HepG2 (cell line): ENCODE data around the gene FXR2. TPM values are rescaled to one million over a fixed set of nuclear protein-coding genes. Genes with fewer than 3 reads are reported as not detected.

Experiments used
- AGO1 ChIP-seq: fragments of 200-400 bp; formaldehyde crosslinking; IDR thresholded peaks from 2 replicates; pipeline ENCODE4 v1.6.1; 2017; ENCODE audit warnings: mild to moderate bottlenecking, low read depth, low read length, moderate library complexity; ENCODE audit not compliant: poor library complexity, severe bottlenecking
- AGO2 ChIP-seq: fragments of 200-400 bp; formaldehyde crosslinking; optimal IDR thresholded peaks from 2 replicates; pipeline ENCODE3; 2017; ENCODE audit warnings: mild to moderate bottlenecking, low read depth, low read length, moderate library complexity
- FOXK1 ChIP-seq: sonication (generic); formaldehyde crosslinking; IDR thresholded peaks from 2 replicates; pipeline ENCODE4 v1.4.0; 2020; ENCODE audit warnings: low read depth, missing genetic modification reagents, borderline replicate concordance
- GABPB1 ChIP-seq: IDR thresholded peaks from 2 replicates; pipeline ENCODE4 v1.6.1; 2016; ENCODE audit warnings: mild to moderate bottlenecking, missing genetic modification reagents, moderate library complexity, missing compliant biosample characterization
- HMGXB4 ChIP-seq, 2 experiments: sonication (generic) in 1 of 2; formaldehyde crosslinking in 1 of 2; IDR thresholded peaks; 2 replicates each; pipeline versions ENCODE4 v1.4.0 to v1.6.1; 2018 to 2020; ENCODE audit warnings: missing genetic modification reagents in 2 of 2, borderline replicate concordance in 1 of 2, low read depth in 1 of 2, mild to moderate bottlenecking in 1 of 2, missing biosample characterization in 1 of 2
- HNF1A ChIP-seq, 2 experiments: sonication (generic) in 1 of 2; formaldehyde crosslinking in 1 of 2; IDR thresholded peaks; 2 replicates each; pipeline versions ENCODE4 v1.4.0 to v1.6.1; 2016 to 2020; ENCODE audit warnings: borderline replicate concordance in 1 of 2, low read depth in 1 of 2, mild to moderate bottlenecking in 1 of 2, missing genetic modification reagents in 1 of 2
- NCOR1 ChIP-seq: fragments of 200-600 bp; sonication (generic); IDR thresholded peaks from 2 replicates; pipeline ENCODE4 v1.7.0; 2017; ENCODE audit warnings: antibody characterized with exemption, low read length, borderline replicate concordance
- REXO4 ChIP-seq: sonication (generic); formaldehyde crosslinking; IDR thresholded peaks from 2 replicates; pipeline ENCODE4 v1.8.0; 2022; ENCODE audit warnings: missing genetic modification reagents, mild to moderate bottlenecking, borderline replicate concordance
- TERF1 ChIP-seq: sonication (generic); formaldehyde crosslinking; IDR thresholded peaks from 2 replicates; pipeline ENCODE4 v1.8.0; 2022; ENCODE audit warnings: mild to moderate bottlenecking, missing genetic modification reagents, moderate library complexity
- TP53 ChIP-seq: sonication (generic); formaldehyde crosslinking; conservative IDR thresholded peaks from 2 replicates; pipeline ENCODE4 v1.4.0; 2020; ENCODE audit warnings: missing genetic modification reagents
- ZFY ChIP-seq: sonication (generic); formaldehyde crosslinking; IDR thresholded peaks from 2 replicates; pipeline ENCODE4 v1.4.0; 2020; ENCODE audit warnings: missing genetic modification reagents
- ZNF160 ChIP-seq: sonication (generic); formaldehyde crosslinking; IDR thresholded peaks from 2 replicates; pipeline ENCODE4 v1.8.0; 2022; ENCODE audit warnings: mild to moderate bottlenecking, inconsistent platforms, missing genetic modification reagents
- ZNF180 ChIP-seq: sonication (generic); formaldehyde crosslinking; IDR thresholded peaks from 2 replicates; pipeline ENCODE4 v1.4.0; 2020; ENCODE audit warnings: low read depth, missing genetic modification reagents, borderline replicate concordance
- ZNF597 ChIP-seq: sonication (generic); formaldehyde crosslinking; IDR thresholded peaks from 2 replicates; pipeline ENCODE4 v1.5.0; 2020; ENCODE audit warnings: missing genetic modification reagents
- ZNF766 ChIP-seq: sonication (generic); formaldehyde crosslinking; IDR thresholded peaks from 2 replicates; pipeline ENCODE4 v1.5.0; 2020; ENCODE audit warnings: missing genetic modification reagents, borderline replicate concordance
- polyA plus RNA-seq, 8 experiments: library from polyadenylated mRNA; depleted of rRNA in 3 of 8; stranded (reverse) in 7 of 8; unstranded in 1 of 8; fragments of >200 nt; fragmentation: Illumina TruSeq in 4 of 8; extraction: Trizol in 4 of 8; gene quantifications; 2 replicates each; pipeline versions ENCODE4 v1.2.1 to v1.2.3, GENCODE V29; 2011 to 2016; ENCODE audit warnings: low read depth in 4 of 8, missing spikeins in 1 of 8, mixed read lengths in 1 of 8; ENCODE audit not compliant: insufficient read depth in 1 of 8
- total RNA-seq, 5 experiments: library from RNA; depleted of rRNA; stranded (reverse); fragments of >200 nt; fragmentation: Illumina TruSeq; extraction: Trizol; gene quantifications; 2 replicates each; pipeline ENCODE4 v1.2.3, GENCODE V29; 2016; ENCODE audit warnings: low read depth in 1 of 5

The FXR2 gene
- total and polyA plus RNA-seq, 2 of the 13 experiments (the other 11 are each of a cell fraction or from before 2014, with no cell fraction given): 20.9 to 24.4 TPM

- TF ChIP-seq HNF1A (IDR thresholded peaks at IDR 0.05; ENCODE audit: low read depth) (no peak), HNF1A (CRISPR knock-in tag; IDR thresholded peaks at IDR 0.05; ENCODE audit: borderline replicate concordance) (no peak), NCOR1 (no peak), ZNF597 (CRISPR knock-in tag) (no peak), HMGXB4 (CRISPR knock-in tag; IDR thresholded peaks at IDR 0.05; ENCODE audit: borderline replicate concordance in 1 of 2, low read depth in 1 of 2) (0 out of 4 replicates have a peak, but pooled peaks of 1 of the 2 experiments have one; percentile 7), GABPB1 (CRISPR knock-in tag) (no peak), ZNF180 (no peak), AGO2 (peak; percentile 91), AGO1 (peak; percentile 95), ZFY (no peak), TERF1 (CRISPR knock-in tag) (no peak), ZNF766 (CRISPR knock-in tag) (no peak), FOXK1 (CRISPR knock-in tag) (no peak), REXO4 (CRISPR knock-in tag) (no peak), TP53 (CRISPR knock-in tag) (no peak), ZNF160 (CRISPR knock-in tag) (no peak)
These were observed 34.7 kb downstream of the FXR2 start (continued) for GRCh38 chr17:7579834-7580603.
